H1 (cell line): ENCODE results near the gene FABP7. TPM values are rescaled to one million over a fixed set of nuclear protein-coding genes. Genes with fewer than 3 reads are reported as not detected.

ENCODE experiments used
- CTCF ChIA-PET: fragments of 300-600 bp; sonication (Branson Sonifier 250); formaldehyde crosslinking; loops from one replicate; lab custom pipeline; 2021; ENCODE audit not compliant: partially characterized antibody; lab: Charles Lee
- POLR2A ChIA-PET: fragments of 300-600 bp; sonication (Branson Sonifier 250); formaldehyde crosslinking; loops from one replicate; lab custom pipeline; 2021; ENCODE audit warnings: inconsistent platforms; ENCODE audit not compliant: partially characterized antibody; lab: Charles Lee
- DNase-seq, 2 experiments: peaks; one replicate each; pipeline versions ENCODE4 v3.0.0 to v3.0.0-alpha.2; 2010 to 2022; ENCODE audit warnings: low spot score in 2 of 2, low read depth in 1 of 2, mixed read lengths in 1 of 2
- FAIRE-seq: peaks from 2 replicates; lab custom pipeline; 2011; peaks lifted over from hg19 to GRCh38; lab: Jason Lieb, UNC
- H2AFZ ChIP-seq: 2 replicates; pipeline ENCODE4 v1.8.1; 2012; ENCODE audit warnings: low read length, inconsistent platforms
- H2AK5ac ChIP-seq: 2 replicates; pipeline ENCODE4 v1.6.1; 2013; ENCODE audit warnings: low read depth, low read length
- H2BK120ac ChIP-seq: replicated peaks from 2 replicates; pipeline ENCODE3; 2013; ENCODE audit warnings: low read depth, low read length, inconsistent platforms
- H2BK12ac ChIP-seq: 2 replicates; pipeline ENCODE4 v1.6.1; 2013; ENCODE audit warnings: low read depth, low read length
- H2BK15ac ChIP-seq: 2 replicates; pipeline ENCODE4 v1.6.1; 2013; ENCODE audit warnings: low read length
- H2BK20ac ChIP-seq: 2 replicates; pipeline ENCODE4 v1.6.1; 2013; ENCODE audit warnings: low read length
- H2BK5ac ChIP-seq: 2 replicates; pipeline ENCODE4 v1.6.1; 2013; ENCODE audit warnings: low read depth, low read length
- H3K14ac ChIP-seq: 2 replicates; pipeline ENCODE4 v1.6.1; 2013; ENCODE audit warnings: inconsistent platforms; ENCODE audit not compliant: insufficient read length
- H3K18ac ChIP-seq: 2 replicates; pipeline ENCODE4 v1.6.1; 2013; ENCODE audit warnings: low read length; ENCODE audit errors: extremely low read depth
- H3K23ac ChIP-seq: 2 replicates; pipeline ENCODE4 v1.6.1; 2013; ENCODE audit warnings: inconsistent platforms; ENCODE audit not compliant: insufficient read length
- H3K23me2 ChIP-seq: 2 replicates; pipeline ENCODE4 v1.6.1; 2013; ENCODE audit warnings: low read depth, low read length
- H3K27ac ChIP-seq: 2 replicates; pipeline ENCODE4 v1.6.1; 2011; ENCODE audit warnings: low read depth, low read length, inconsistent platforms
- H3K27me3 ChIP-seq, 4 experiments: replicated peaks in 1 of 4; 1 replicate in 1 of 4; 2 replicates in 3 of 4; pipeline versions ENCODE4 v1.6.1 to v1.8.1; 2011 to 2013; ENCODE audit warnings: low read length in 3 of 4, mild to moderate bottlenecking in 3 of 4, inconsistent platforms in 2 of 4, mixed read lengths in 2 of 4, moderate library complexity in 1 of 4; ENCODE audit not compliant: control insufficient read depth in 3 of 4, insufficient read depth in 3 of 4; ENCODE audit errors: extremely low read depth in 1 of 4
- H3K36me3 ChIP-seq, 4 experiments: 2 replicates each; pipeline versions ENCODE4 v1.6.1 to v1.8.1; 2011 to 2013; ENCODE audit warnings: mild to moderate bottlenecking in 4 of 4, low read length in 3 of 4, moderate library complexity in 2 of 4, control low read depth in 1 of 4, inconsistent platforms in 1 of 4; ENCODE audit not compliant: insufficient read depth in 4 of 4, control insufficient read depth in 2 of 4
- H3K4ac ChIP-seq: replicated peaks from 2 replicates; pipeline ENCODE3; 2013; ENCODE audit warnings: low read length, low read depth, mixed read lengths, inconsistent platforms; ENCODE audit not compliant: insufficient read length
- H3K4me1 ChIP-seq, 4 experiments: replicated peaks in 1 of 4; 1 replicate in 1 of 4; 2 replicates in 3 of 4; pipeline versions ENCODE4 v1.6.1 to v1.8.1; 2011 to 2013; ENCODE audit warnings: low read length in 3 of 4, inconsistent platforms in 2 of 4, mixed read lengths in 1 of 4; ENCODE audit not compliant: insufficient read depth in 4 of 4, control insufficient read depth in 3 of 4
- H3K4me2 ChIP-seq, 2 experiments: 2 replicates each; pipeline versions ENCODE4 v1.6.1 to v1.8.1; 2011 to 2013; ENCODE audit warnings: low read depth in 2 of 2, low read length in 2 of 2, control low read depth in 1 of 2, inconsistent platforms in 1 of 2, mild to moderate bottlenecking in 1 of 2; ENCODE audit not compliant: insufficient read depth in 1 of 2
- H3K4me3 ChIP-seq, 4 experiments: fragments of 200-600, 300-600 bp in 1 of 4; sonication (generic), shearing (Covaris generic), sonication (Bioruptor Twin) in 1 of 4; 2 replicates each; pipeline versions ENCODE4 v1.5.1 to v1.8.1; 2011 to 2016; ENCODE audit warnings: low read length in 4 of 4, low read depth in 3 of 4, control low read depth in 2 of 4, inconsistent platforms in 2 of 4, mild to moderate bottlenecking in 2 of 4, mixed read lengths in 1 of 4, moderate library complexity in 1 of 4; ENCODE audit not compliant: insufficient read depth in 2 of 4; ENCODE audit errors: extremely low read depth in 1 of 4
- H3K56ac ChIP-seq: replicated peaks from 2 replicates; pipeline ENCODE3; 2013; ENCODE audit warnings: low read depth, mild to moderate bottlenecking, mixed read lengths, low read length, inconsistent platforms; ENCODE audit not compliant: insufficient read length
- H3K79me1 ChIP-seq: 2 replicates; pipeline ENCODE4 v1.6.1; 2013; ENCODE audit warnings: low read depth, low read length, control low read depth
- H3K79me2 ChIP-seq, 2 experiments: 2 replicates each; pipeline versions ENCODE4 v1.6.1 to v1.8.1; 2012 to 2013; ENCODE audit warnings: low read length in 2 of 2, mild to moderate bottlenecking in 2 of 2, inconsistent platforms in 1 of 2; ENCODE audit not compliant: insufficient read depth in 2 of 2, control insufficient read depth in 1 of 2
- H3K9ac ChIP-seq, 4 experiments: replicated peaks in 1 of 4; 1 replicate in 1 of 4; 2 replicates in 3 of 4; pipeline versions ENCODE4 v1.6.1 to v1.8.1; 2011 to 2013; ENCODE audit warnings: low read depth in 3 of 4, low read length in 3 of 4, control low read depth in 2 of 4, mild to moderate bottlenecking in 2 of 4, moderate library complexity in 2 of 4, inconsistent platforms in 1 of 4; ENCODE audit errors: extremely low read depth in 1 of 4
- H3K9me3 ChIP-seq, 2 experiments: 2 replicates each; pipeline versions ENCODE4 v1.6.1 to v1.8.1; 2012 to 2013; ENCODE audit warnings: mild to moderate bottlenecking in 2 of 2, moderate library complexity in 2 of 2, control low read depth in 1 of 2, inconsistent platforms in 1 of 2, low read depth in 1 of 2, low read length in 1 of 2, mixed read lengths in 1 of 2; ENCODE audit not compliant: insufficient read depth in 2 of 2
- H4K20me1 ChIP-seq, 2 experiments: replicated peaks in 1 of 2; 2 replicates each; pipeline versions ENCODE3 to v1.8.1; 2011 to 2013; ENCODE audit warnings: inconsistent platforms in 2 of 2, low read length in 2 of 2, mild to moderate bottlenecking in 1 of 2; ENCODE audit not compliant: insufficient read depth in 2 of 2, control insufficient read depth in 1 of 2
- H4K5ac ChIP-seq: 2 replicates; pipeline ENCODE4 v1.6.1; 2013; ENCODE audit warnings: low read length, low read depth, mixed read lengths, inconsistent platforms; ENCODE audit not compliant: insufficient read length
- H4K8ac ChIP-seq: 2 replicates; pipeline ENCODE4 v1.8.0; 2013; ENCODE audit warnings: mild to moderate bottlenecking, moderate library complexity, low read length, inconsistent platforms; ENCODE audit not compliant: insufficient read depth; ENCODE audit errors: extremely low read depth
- H4K91ac ChIP-seq: replicated peaks from 2 replicates; pipeline ENCODE3; 2013; ENCODE audit warnings: low read length, mixed read lengths, inconsistent platforms; ENCODE audit not compliant: insufficient read length
- BRCA1 ChIP-seq: IDR thresholded peaks from 2 replicates; pipeline ENCODE4 v1.6.1; 2012; ENCODE audit warnings: low read depth, low read length, improper control_type of control experiment
- EGR1 ChIP-seq: IDR thresholded peaks from 2 replicates; pipeline ENCODE4 v1.6.1; 2011; ENCODE audit warnings: low read depth, low read length, borderline replicate concordance
- GABPA ChIP-seq: IDR thresholded peaks from 2 replicates; pipeline ENCODE4 v1.6.1; 2011; ENCODE audit warnings: mild to moderate bottlenecking, low read length, moderate library complexity, borderline replicate concordance; ENCODE audit not compliant: insufficient read depth
- HDAC6 ChIP-seq: IDR thresholded peaks from one replicate; pipeline ENCODE4 v1.7.1; 2012; ENCODE audit warnings: low read depth, mild to moderate bottlenecking, inconsistent platforms, low read length, moderate library complexity
- JUN ChIP-seq: IDR thresholded peaks from 2 replicates; pipeline ENCODE4 v1.6.1; 2011; ENCODE audit warnings: low read depth, mild to moderate bottlenecking, improper control_type of control experiment, low read length
- RXRA ChIP-seq: IDR thresholded peaks from 2 replicates; pipeline ENCODE4 v1.6.1; 2011; ENCODE audit warnings: low read depth, mild to moderate bottlenecking, low read length, moderate library complexity; ENCODE audit not compliant: insufficient read depth
- SAP30 ChIP-seq: fragments of 300-600 bp; sonication (generic); IDR thresholded peaks from 2 replicates; pipeline ENCODE4 v1.7.1; 2012; ENCODE audit warnings: low read length, moderate library complexity, mild to moderate bottlenecking, inconsistent platforms; ENCODE audit not compliant: insufficient read depth, insufficient replicate concordance
- WGBS, 2 experiments: shearing (Covaris generic) in 1 of 2; methylation state at CpG; one replicate each; pipeline versions ENCODE4 v1.1.6 to v1.1.7; 2013 to 2015; ENCODE audit warnings: low lambda C conversion rate in 2 of 2, mixed read lengths in 2 of 2, inconsistent platforms in 1 of 2, low coverage in 1 of 2, missing lambda C conversion rate in 1 of 2; ENCODE audit not compliant: insufficient replicate concordance in 2 of 2, insufficient coverage in 1 of 2, insufficient read length in 1 of 2; ENCODE audit errors: extremely low coverage in 1 of 2, missing lambda C conversion rate in 1 of 2; 5-methylcytosine and 5-hydroxymethylcytosine counted together
- polyA plus RNA-seq, 7 experiments: library from polyadenylated mRNA; depleted of rRNA in 3 of 7; stranded (reverse) in 5 of 7; unstranded in 2 of 7; fragments of >200 nt in 5 of 7; fragments of 200-250 nt in 2 of 7; gene quantifications; 1 replicate in 5 of 7; 2 replicates in 1 of 7; 4 replicates in 1 of 7; pipeline versions ENCODE4 v1.2.1 to v1.2.3, GENCODE V29; 2011 to 2013; ENCODE audit warnings: missing spikeins in 2 of 7, mixed read lengths in 2 of 7
- total RNA-seq: library from RNA; stranded (reverse); fragmentation: NEBNext Ultra II Directional; extraction: Animal tissue kit (Norgen Biotek cat#: 25700); gene quantifications from 2 replicates; pipeline ENCODE4 v1.2.1, GENCODE V29; 2021
- TF ChIP-seq, protein P1 (sequence below): IDR thresholded peaks from 2 replicates; pipeline ENCODE4 v1.6.1; 2012; ENCODE audit warnings: inconsistent platforms
- TF ChIP-seq, protein P2 (sequence below): IDR thresholded peaks from 2 replicates; pipeline ENCODE4 v1.6.1; 2012; ENCODE audit warnings: inconsistent platforms

The FABP7 gene
- total and polyA plus RNA-seq, 2 of the 8 experiments (the other 6 are each of a cell fraction or from before 2014, with no cell fraction given): 10.6 to 13.1 TPM

DNA sequence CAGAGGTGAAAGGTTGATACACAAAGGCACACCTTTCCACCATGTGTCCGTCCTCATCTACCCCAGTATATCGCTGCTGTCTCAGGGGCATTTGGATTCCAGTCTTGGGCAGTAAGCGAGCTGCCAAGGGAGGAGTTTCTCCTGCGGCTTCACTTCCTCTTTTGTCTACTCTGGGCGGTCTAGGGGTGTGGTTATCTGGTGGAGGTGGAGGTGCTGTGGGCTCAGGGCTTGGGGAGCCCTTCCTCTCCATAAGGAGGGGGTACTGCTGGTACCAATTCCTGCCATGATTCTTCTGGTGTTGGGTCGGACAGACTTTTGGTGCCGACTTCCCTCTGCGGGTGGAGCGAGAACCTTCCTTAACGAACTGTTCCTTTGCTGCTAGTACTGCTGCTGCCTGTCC lies 31.9 kb upstream of the FABP7 start:
- Histone ChIP-seq H3K56ac (no peak overlapping the region), H3K4me1 (no peaks in the 10 kb centered on the region), H3K23ac (no peak overlapping the region), H3K79me2 (no peaks in the 10 kb centered on the region), H3K79me1 (no peaks in the 10 kb centered on the region), H3K9ac (no peak overlapping the region), H2BK20ac (no peak overlapping the region), H4K20me1 (no peaks in the 10 kb centered on the region), H4K5ac (no peak overlapping the region), H3K18ac (no peak overlapping the region), H3K4ac (no peak overlapping the region), H2BK5ac (no peak overlapping the region), H3K14ac (no peak overlapping the region), H2AFZ (no peak overlapping the region), H3K23me2 (no peaks in the 10 kb centered on the region), H2BK120ac (no peak overlapping the region), H2BK12ac (no peak overlapping the region), H2AK5ac (no peak overlapping the region), H3K27me3 (no peaks in the 10 kb centered on the region), H4K91ac (no peak overlapping the region), H3K4me3 (no peak overlapping the region), H2BK15ac (no peak overlapping the region), H4K8ac (no peak overlapping the region), H3K4me2 (no peak overlapping the region), H3K36me3 (no peaks in the 10 kb centered on the region), H3K9me3 (peaks cover 3% of the 10 kb centered on the region in 2 experiments; a peak in 1 of 4 replicates), H3K27ac (no peak overlapping the region)
- ChIA-PET CTCF (interaction anchor here (8.7 kb wide), 1 partner anchor 17 kb away, joined by 103 read pairs; no protein-coding TSS in a partner anchor), POLR2A (no interaction called here)
- WGBS, 2 experiments: 96% methylated on average over 10 of the region's 10 CpGs; no CpG with 5 or more reads in 1 of the 2 experiments
- no peak for DNase-seq
- no peak for FAIRE-seq
- TF ChIP-seq BRCA1 (no peak), RXRA (no peak), JUN (no peak), HDAC6 (no peak), EGR1 (no peak), SAP30 (no peak), GABPA (no peak)
- TF ChIP-seq, protein P1, sequence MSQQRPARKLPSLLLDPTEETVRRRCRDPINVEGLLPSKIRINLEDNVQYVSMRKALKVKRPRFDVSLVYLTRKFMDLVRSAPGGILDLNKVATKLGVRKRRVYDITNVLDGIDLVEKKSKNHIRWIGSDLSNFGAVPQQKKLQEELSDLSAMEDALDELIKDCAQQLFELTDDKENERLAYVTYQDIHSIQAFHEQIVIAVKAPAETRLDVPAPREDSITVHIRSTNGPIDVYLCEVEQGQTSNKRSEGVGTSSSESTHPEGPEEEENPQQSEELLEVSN: no peak
- TF ChIP-seq, protein P2, sequence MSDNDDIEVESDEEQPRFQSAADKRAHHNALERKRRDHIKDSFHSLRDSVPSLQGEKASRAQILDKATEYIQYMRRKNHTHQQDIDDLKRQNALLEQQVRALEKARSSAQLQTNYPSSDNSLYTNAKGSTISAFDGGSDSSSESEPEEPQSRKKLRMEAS: no peak
